ENCODE data around the gene CSKMT.
"Not testable (repeated sequence)": the region's sequence is repeated elsewhere in the genome, so short reads cannot be mapped to it uniquely, and the experiment has no call there.

Gene CSKMT

DNA sequence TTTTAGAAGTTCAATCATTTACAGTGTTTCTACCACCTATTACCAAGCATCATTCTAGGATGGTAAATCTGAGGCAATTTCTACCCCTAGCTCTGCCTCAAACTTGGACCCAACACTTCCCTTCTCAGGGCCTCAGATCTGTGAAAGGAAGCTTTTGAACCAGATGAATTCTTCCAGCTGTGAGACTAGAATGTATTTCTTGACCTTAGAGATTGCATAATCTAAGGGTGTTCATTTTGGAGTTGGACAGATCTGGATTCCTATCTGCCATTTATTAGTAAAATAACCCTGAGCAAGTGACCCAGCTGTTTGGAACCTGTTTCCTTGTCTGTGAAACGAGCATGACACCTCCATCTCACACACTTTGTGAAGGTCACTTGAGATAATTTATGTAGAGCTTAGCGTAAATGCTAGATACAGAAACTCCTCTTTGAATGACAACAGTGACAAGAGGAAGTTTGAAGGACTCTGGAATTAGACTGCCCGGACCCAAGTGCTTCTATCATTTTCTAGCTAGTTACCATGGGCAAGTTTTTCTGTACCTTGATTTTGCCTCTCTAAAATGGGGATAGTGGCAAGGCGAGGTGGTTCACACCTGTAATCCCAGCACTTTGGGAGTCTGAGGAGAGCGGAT lies 8.2 kb upstream of the CSKMT start:
- no peak for DNase-seq (ENCODE audit: low read depth in 2 of 2)

DNA sequence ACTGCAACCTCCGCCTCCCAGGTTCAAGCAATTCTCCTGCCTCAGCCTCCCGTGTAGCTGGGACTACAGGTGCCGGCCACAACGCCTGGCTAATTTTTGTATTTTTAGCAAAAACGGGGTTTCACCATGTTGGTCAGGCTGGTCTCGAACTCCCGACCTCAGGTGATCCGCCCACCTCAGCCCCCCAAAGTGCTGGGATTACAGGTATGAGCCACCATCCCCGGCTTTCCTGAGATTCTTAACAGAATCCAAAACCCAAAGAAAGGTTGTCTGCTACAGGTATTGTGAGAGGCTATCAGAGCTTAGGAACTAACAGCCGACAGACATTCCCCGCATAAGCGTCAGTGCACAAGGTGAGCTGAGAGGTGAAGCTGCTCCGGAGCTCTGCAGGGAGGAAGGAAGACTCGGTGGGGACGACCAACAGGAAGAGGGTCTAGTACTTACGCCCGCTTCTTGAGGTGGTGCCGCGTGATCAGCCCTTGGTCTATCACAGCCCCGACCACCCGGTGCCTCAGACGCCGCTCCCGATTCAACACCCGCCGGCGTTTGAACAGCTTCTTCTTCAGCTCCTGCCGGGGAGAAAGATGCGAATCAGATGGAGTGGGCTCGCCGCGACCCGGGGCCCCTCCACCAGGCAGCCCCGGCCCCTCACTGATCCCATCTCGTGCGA lies 572 bp upstream of the CSKMT start:
- DNase-seq (ENCODE audit: low read depth in 2 of 2), result no peak

DNA sequence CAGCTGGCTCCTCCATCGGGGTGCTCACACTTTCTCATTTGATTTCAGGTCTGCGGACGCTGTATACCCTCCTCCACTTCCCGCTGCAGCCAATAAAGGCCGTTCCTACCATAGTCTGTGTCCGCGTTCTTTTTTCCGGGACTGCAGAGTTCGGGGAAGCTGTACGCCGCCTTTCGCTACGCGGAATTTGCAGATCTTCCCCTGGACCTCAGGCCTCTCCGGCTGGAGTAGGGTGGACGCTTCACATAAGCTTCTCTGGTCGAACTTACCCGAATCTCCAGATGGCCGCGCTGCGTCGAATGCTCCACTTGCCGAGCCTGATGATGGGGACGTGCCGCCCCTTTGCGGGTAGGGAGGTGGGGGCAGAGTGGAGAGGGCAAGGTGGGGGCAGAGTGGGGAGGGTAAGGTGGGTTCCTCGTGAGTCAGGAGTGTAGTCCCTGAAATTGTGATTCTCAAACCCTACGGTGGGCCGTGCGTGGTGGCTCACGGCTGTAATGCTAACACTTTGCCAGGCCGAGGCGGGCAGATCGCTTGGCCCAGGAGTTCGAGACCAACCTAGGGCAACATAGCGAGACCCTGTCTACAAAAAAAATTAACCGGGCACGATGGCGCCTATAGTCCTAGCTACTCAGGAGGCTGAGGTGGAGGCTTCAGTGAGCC lies 617 bp downstream of the CSKMT start:
- no peak for DNase-seq (ENCODE audit: low read depth in 2 of 2)

DNA sequence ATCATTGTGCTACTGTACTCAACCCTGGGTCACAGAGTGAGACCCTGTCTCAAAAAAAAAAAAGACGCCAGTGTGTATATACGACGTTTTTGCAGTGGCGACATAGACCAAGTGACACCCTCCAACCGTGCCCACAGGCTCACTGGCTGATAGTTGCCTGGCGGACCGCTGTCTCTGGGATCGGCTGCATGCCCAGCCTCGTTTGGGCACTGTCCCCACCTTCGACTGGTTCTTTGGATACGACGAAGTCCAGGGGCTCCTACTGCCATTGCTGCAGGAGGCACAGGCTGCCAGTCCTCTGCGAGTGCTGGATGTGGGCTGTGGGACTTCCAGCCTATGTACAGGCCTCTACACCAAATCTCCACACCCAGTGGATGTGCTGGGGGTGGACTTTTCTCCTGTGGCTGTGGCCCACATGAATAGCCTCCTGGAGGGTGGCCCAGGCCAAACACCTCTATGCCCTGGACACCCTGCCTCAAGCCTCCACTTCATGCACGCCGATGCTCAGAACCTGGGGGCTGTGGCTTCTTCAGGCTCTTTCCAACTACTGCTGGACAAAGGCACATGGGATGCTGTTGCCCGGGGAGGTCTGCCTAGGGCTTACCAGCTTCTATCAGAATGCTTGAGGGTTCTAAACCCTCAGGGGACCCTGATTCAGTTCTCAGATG lies 1.3 kb downstream of the CSKMT start:
- no peak for DNase-seq (ENCODE audit: low read depth in 2 of 2)

DNA sequence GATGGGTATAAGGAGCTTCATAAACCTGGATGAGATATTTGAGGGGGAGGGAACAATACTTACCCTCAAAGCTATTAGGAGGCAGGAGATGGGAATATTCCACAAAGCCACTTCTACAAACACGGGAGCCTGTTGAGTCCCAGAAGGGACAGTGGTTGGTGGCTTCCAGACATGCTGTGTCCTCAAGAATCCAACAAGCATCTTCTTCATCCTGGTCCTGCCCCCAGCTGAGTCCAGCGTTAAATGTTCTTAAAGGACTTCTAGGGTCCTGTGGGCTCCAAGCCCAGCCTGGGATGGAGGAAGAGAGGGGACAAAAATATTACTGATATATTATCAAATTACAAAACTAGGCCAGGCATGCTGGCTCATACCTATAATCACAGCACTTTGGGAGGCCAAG lies 2.3 kb downstream of the CSKMT start:
- no peak for DNase-seq (ENCODE audit: low read depth in 2 of 2)

DNA sequence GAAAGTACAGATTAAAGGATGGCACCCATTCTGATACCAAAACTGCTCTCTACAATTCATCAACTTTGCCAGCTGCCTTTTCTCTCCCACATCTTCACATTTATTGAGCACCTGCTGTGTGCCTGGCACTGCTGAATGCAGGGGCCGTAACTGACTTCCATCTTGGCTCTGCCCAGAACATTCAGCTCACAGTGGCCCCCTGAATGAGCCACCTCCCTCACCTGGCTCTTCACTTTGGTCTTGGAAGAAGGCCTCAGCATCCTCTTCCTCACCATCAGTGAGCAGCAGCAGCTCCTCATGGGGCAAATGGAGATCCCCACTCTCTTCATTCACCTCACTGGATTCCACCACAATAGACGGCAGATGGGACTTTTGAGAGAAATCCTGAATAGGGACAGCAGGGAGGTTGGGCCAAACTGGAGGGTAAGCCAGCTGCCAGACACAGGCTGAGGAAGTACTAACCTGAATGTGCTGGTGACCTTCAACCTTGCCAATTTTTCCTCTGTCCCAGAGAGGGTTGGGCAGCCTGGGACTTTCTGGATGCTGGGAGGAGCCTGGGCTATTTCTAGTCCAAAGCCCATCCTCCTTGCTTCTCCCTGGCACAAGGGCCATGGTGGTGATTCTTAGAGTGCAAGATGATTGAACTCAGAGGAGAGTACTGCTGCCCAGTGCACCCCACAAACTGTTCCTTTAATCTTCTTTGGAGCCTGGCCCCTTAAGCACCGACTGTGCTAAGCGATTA lies 4.5 kb downstream of the CSKMT start:
- DNase-seq (ENCODE audit: low read depth in 2 of 2), result no peak

DNA sequence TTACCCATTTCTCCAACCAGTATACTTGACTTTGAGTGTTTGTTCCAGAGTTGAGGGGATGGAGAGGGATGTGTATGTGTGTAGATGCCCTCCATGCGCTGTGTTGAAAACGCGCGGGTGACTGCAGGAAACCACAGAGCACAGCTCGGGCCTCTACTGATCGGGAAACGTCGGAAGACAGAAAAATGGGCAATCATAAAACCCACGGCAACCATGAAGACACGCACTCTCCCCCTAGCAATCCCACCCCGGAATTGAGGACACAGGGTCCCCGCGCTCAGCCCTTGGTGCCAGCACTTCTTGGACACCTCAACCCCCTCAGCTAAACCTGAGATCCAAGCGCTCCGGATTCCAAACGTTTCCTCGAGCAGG lies 6.1 kb downstream of the CSKMT start:
- DNase-seq (ENCODE audit: low read depth in 2 of 2), result peak in 1 of 2 experiments; percentile 70

DNA sequence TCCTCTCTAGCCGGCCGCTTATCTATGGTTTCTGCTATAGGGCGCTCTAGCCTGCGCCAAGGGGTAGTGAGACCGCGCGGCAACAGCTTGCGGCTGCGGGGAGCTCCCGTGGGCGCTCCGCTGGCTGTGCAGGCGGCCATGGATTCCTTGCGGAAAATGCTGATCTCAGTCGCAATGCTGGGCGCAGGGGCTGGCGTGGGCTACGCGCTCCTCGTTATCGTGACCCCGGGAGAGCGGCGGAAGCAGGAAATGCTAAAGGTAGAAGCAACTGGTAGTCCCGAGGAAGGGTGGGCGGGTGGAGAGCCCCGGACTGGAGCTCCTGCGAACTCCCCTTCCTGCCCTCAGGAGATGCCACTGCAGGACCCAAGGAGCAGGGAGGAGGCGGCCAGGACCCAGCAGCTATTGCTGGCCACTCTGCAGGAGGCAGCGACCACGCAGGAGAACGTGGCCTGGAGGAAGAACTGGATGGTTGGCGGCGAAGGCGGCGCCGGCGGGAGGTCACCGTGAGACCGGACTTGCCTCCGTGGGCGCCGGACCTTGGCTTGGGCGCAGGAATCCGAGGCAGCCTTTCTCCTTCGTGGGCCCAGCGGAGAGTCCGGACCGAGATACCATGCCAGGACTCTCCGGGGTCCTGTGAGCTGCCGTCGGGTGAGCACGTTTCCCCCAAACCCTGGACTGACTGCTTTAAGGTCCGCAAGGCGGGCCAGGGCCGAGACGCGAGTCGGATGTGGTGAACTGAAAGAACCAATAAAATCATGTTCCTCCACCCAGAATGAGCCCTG lies 6.7 kb downstream of the CSKMT start, which contains the start of the genes LBHD1 and UQCC3:
Gene LBHD1 (minus strand): TSS at position 660 of the 782 bp plus-strand sequence. CDS start 2,236 bp downstream, outside the sequence.
Gene UQCC3 (plus strand): TSS at position 66 of the 782 bp plus-strand sequence. CDS start 73 bp downstream, at position 139.
- peak in 1 of 2 experiments; percentile 76 for DNase-seq (ENCODE audit: low read depth in 2 of 2)

DNA sequence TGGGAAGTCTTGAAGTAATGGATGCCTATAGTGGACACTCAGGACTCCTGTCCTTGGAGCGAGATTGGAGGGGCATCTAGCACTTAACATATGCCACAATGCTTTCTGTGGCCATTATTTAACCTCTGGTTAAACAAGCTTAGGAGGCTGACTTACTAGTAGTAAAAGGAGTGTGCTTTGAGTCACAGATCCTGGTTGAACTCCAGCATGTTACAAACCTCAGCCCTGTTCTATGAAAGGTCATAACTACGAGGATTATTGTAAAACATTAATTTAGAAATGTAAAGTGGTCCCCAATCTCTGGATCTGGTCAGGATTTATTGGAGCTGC lies 8.0 kb downstream of the CSKMT start:
- DNase-seq (ENCODE audit: low read depth in 2 of 2), result no peak

DNA sequence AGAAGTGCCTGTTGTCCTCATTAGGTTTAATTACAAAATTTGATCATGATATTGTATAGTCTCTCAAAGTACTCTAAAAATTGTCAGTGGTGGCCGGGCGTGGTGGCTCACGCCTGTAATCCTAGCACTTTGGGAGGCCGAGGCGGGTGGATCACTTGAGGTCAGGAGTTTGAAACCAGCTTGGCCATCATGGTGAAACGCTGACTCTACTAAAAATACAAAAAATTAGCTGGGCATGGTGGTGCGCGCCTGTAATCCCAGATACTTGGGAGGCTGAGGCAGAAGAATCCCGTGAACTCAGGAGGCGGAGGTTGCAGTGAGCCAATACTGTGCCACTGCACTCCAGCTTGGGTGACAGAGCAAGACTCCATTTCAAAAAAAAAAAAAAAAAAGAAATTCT lies 10.3 kb downstream of the CSKMT start:
- DNase-seq (ENCODE audit: low read depth in 2 of 2), result not testable (repeated sequence)

DNA sequence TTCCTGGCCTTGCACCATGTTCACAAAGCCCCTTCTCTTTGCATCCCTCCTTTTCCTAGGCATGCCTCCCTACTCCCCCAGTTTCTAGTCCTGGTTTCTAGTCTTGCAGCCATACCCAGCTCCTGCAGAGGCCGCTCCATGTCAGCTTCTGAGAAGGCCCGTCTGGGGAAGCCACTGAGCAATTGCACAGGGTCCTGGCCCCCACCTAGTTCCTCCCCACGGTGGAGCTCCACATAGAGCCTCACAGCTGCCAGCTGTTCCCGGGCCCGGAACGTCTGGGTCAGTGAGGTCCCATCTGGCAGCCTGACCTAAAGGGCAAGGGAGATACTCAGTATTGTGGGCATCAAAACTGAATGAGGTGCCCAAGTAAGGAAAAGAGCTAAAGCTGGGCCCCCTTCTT lies 11.6 kb downstream of the CSKMT start:
- no peak for DNase-seq (ENCODE audit: low read depth in 2 of 2)

DNA sequence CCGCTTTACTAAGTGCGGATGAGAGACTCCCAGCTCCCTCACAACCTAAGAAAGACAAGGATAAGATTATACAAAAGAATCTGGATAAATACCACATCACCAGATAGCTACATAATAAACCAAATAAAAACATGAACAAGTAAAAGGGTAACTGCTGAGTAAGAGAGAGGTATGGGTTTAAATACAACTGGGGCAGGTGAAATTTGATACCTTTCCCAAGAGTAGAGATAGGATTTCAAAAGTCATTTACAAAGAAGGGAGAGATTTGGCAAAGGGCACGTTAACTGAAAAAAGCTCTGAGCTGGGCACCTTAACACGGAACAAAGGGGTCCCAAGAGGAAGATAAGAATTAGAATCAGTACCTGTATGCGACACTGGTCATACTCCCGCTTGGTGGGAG lies 12.0 kb downstream of the CSKMT start:
- no peak for DNase-seq (ENCODE audit: low read depth in 2 of 2)

DNA sequence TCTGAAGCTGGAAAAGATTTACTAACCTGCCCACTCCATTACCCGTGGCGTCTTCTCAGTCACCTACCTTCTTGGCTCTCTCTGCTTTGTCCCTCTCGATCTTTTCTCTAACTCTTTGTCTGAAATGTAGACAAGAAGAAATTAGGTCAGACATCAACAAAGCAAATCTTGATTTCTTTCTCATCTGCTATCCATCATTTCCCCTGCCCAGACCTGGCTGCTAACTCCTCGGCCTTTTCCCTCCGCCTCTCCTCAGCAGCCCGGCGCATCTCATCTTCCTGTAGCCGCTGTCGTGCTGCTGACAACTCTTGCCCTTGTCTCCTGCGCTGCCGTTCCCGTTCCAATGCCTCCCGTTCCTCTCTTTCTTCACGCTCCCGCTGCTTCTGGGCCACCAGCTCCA lies 12.6 kb downstream of the CSKMT start:
- DNase-seq (ENCODE audit: low read depth in 2 of 2), result no peak

DNA sequence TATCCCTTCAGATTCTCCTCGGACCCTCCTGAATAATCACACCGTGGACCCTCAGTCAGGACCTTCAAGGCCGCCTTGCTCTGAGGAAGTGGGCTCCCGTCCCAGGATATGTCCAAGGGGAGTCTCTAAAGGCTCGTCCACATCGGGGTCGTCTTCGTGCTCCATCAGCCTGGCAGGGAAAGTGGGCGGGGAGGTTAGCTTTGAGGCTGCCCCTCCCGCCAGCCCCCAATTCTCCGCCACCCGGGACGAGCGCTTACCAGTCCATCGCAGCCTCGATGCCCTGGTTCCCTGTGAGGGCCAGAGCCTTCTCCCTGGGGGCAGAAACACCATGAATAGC lies 13.3 kb downstream of the CSKMT start:
- no peak for DNase-seq (ENCODE audit: low read depth in 2 of 2)

DNA sequence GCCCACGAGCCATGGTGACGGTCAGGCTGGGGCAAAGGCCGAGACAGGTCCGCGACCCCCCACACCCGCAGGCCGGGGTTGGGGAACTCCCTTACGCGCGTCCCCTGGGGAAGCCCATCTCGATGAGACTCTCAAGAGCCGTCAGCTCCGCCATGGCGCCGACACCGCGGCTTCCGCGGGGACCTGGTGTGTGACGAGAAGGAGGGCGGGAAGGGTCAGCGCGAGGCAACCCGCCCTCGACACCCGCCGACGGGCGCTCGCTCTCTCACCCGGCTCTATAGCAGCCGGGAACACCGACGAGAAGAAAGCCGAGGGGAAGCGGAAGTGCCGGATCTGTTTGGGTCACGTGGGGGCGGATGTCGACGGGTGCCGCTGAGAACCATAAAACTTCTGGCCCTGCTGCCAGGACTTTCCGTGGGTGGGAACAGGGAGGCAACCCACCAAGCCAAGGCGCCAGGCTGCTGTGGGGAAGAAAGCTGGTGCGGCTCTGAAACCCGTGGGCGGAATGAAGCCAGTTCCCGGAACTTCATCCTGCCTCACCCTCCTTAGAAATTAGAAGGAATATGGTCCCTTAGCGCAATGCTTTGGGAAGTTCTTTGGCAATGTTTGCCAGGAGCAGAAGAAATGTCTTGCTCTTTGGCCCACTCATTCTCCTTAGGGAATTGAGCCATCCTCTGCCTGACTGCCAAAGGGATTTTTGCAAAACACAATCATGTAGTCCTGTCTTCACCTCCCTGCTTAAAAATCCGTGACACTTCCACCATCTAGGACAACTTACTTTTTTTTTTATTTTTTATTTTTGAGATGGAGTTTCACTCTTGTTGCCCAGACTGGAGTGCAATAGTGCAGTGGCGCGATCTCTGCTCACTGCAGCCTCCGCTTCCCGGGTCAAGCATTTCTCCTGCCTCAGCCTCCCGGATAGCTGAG lies 13.9 kb downstream of the CSKMT start, which contains the start of gene UBXN1:
Gene UBXN1 (minus strand): TSS at position 304 of the 927 bp plus-strand sequence. CDS start 150 bp downstream, at position 154.
- peak; percentile 75 to 84 for DNase-seq (ENCODE audit: low read depth in 2 of 2)

DNA sequence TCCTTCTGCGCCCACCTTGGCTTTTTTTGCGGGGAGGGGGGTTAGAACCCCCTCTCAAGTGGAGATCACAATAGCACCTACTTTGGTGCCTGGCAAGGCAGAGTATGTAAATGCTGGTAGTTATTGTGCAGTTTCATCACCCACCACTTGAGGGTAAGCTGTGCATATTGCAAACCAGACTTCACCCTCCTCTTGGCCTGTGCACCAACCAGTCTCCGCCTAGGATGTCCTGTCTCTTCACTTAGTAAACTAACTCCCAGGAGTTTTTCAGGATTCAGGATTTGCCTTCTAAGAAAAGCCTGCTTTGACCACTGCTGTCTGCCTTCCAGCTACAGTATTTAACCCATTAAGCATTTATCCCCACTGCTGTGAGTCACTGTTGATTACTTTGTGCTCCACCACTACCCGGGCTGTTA lies 15.7 kb downstream of the CSKMT start:
- DNase-seq (ENCODE audit: low read depth in 2 of 2), result peak in 1 of 2 experiments; percentile 56

DNA sequence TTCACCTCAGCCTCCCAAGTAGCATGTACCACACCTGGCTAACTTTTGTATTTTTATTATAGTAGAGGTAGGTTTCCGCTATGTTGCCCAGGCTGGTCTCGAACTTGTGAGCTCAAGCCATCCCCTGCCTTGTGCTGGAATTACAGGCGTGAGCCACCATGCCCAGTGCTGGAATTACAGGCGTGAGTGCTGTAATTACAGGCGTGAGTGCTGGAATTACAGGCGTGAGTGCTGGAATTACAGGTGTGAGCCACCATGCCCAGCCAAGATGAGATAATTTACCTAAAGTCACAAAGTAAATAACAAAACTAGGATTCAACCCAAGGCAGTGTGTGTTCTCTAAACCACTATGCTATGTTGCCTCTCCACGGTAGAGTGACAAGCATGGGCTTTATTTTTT lies 17.4 kb downstream of the CSKMT start:
- no peak for DNase-seq (ENCODE audit: low read depth in 2 of 2)

DNA sequence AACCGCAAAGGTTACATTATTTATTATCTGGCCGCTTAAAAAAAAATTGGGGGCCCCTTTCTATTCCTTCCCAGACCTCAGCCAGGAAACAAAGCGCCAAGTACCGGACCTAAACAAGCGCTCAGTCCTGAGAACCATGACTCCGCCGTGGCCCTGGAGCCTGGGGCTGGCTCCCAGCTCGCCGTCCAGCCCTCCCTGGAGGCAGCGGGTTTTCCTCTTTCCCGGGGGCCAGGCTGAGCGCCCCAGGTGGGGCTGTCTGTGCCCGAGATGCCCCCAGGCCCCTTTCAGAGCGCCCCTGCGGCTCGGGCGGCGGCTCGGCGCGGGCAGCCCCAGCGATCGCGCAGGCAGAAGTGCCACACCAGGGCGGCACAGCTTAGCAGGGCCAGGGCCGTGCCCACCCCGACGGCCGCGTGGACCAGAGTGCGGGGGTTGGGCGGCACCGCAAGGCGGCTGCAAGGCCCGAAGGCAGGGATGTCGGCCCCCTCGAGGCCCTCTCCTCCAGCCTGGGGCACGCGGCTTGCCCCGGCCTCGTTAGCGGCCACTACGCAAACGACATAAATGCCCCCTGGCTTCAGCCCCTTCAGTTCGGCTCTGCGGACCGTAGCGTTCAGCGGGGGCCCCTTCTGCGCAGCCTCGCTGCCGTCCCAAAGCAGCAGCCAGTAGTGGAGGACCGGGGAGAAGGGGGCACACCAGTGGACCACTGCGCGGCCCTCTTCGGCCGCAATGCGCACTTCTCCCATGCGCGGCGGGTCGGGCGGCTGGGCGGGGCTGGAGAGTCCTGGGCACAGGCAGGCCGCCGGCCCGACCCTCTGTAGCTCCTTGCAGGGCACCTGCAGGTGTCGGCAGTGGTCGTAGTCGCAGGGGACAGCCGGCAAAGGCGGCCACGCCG lies 22.6 kb downstream of the CSKMT start:
- DNase-seq (ENCODE audit: low read depth in 2 of 2), result no peak

DNA sequence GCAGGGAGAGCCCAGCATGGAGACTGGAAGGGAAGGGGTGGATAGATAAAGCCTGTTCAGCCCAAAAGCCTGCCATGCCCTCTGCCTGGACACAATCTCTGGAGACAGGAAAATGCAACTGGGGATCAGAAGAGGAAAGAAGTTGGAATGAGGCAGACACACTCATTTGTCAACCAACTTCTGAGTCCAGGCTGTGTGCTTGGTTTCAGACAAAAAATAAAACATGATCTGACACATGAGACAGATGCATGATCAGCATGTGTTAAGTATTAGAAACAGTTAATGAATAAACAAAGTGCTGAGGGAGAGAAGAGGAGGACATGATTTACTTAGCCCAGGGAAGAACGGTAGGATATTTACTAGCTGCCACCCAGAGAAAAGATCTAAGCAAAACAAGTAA lies 23.4 kb downstream of the CSKMT start:
- DNase-seq (ENCODE audit: low read depth in 2 of 2), result no peak

Measured in fibroblast of skin of left biceps (primary cell).